ENCODE data around the gene AKR1E2.

The AKR1E2 gene

GRCh38 chr10:4831091-4831490, 5.1 kb downstream of the AKR1E2 start:
- Histone ChIP-seq H3K4me3 (ENCODE audit: low read length, poor library complexity, severe bottlenecking) (no peak overlapping the region), H3K4me2 (ENCODE audit: low read depth, low read length, poor library complexity, severe bottlenecking) (no peak overlapping the region), H3K9me3 (ENCODE audit: insufficient read depth, low read depth, low read length) (no peaks in the 10 kb centered on the region), H3K36me3 (ENCODE audit: insufficient read depth, low read length) (no peaks in the 10 kb centered on the region), H3K27me3 (ENCODE audit: insufficient read depth, low read length, poor library complexity, severe bottlenecking) (no peaks in the 10 kb centered on the region), H3K9me2 (replicated peaks; ENCODE audit: low read depth, low read length) (no peaks in the 10 kb centered on the region), H3K9ac (ENCODE audit: low read depth, low read length, poor library complexity, severe bottlenecking) (no peak overlapping the region), H4K20me1 (ENCODE audit: insufficient read depth, low read length, poor library complexity, severe bottlenecking) (no peaks in the 10 kb centered on the region), H2AFZ (ENCODE audit: low read length) (no peak overlapping the region), H3K4me1 (ENCODE audit: insufficient read depth, low read length, poor library complexity, severe bottlenecking) (peaks cover 9% of the 10 kb centered on the region), H3K79me2 (ENCODE audit: insufficient read depth, low read length) (no peaks in the 10 kb centered on the region), H3F3A (ENCODE audit: low read depth) (no peaks in the 10 kb centered on the region)
- no peak for TF ChIP-seq EZH2phosphoT487 (IDR thresholded peaks at IDR 0.05; ENCODE audit: borderline replicate concordance)

GRCh38 chr10:4833286-4833685, 7.3 kb downstream of the AKR1E2 start:
- Histone ChIP-seq H3K9me2 (replicated peaks; ENCODE audit: low read depth, low read length) (no peaks in the 10 kb centered on the region), H3K9ac (ENCODE audit: low read depth, low read length, poor library complexity, severe bottlenecking) (no peak overlapping the region), H3F3A (ENCODE audit: low read depth) (no peaks in the 10 kb centered on the region), H3K4me3 (ENCODE audit: low read length, poor library complexity, severe bottlenecking) (no peak overlapping the region), H3K79me2 (ENCODE audit: insufficient read depth, low read length) (no peaks in the 10 kb centered on the region), H3K36me3 (ENCODE audit: insufficient read depth, low read length) (no peaks in the 10 kb centered on the region), H3K9me3 (ENCODE audit: insufficient read depth, low read depth, low read length) (no peaks in the 10 kb centered on the region), H4K20me1 (ENCODE audit: insufficient read depth, low read length, poor library complexity, severe bottlenecking) (no peaks in the 10 kb centered on the region), H2AFZ (ENCODE audit: low read length) (no peak overlapping the region), H3K4me2 (ENCODE audit: low read depth, low read length, poor library complexity, severe bottlenecking) (no peak overlapping the region), H3K27me3 (ENCODE audit: insufficient read depth, low read length, poor library complexity, severe bottlenecking) (no peaks in the 10 kb centered on the region), H3K4me1 (ENCODE audit: insufficient read depth, low read length, poor library complexity, severe bottlenecking) (peaks cover 9% of the 10 kb centered on the region)
- no peak for TF ChIP-seq EZH2phosphoT487 (IDR thresholded peaks at IDR 0.05; ENCODE audit: borderline replicate concordance)
- TF ChIP-seq CTCF (conservative IDR thresholded peaks at IDR 0.05; ENCODE audit: low read length): no peak

GRCh38 chr10:4834898-4835405, 8.9 kb downstream of the AKR1E2 start:
- Histone ChIP-seq H3K36me3 (ENCODE audit: insufficient read depth, low read length) (no peaks in the 10 kb centered on the region), H3K4me3 (ENCODE audit: low read length, poor library complexity, severe bottlenecking) (no peak overlapping the region), H3F3A (ENCODE audit: low read depth) (no peaks in the 10 kb centered on the region), H4K20me1 (ENCODE audit: insufficient read depth, low read length, poor library complexity, severe bottlenecking) (no peaks in the 10 kb centered on the region), H3K9me3 (ENCODE audit: insufficient read depth, low read depth, low read length) (no peaks in the 10 kb centered on the region), H3K4me2 (ENCODE audit: low read depth, low read length, poor library complexity, severe bottlenecking) (no peak overlapping the region), H3K4me1 (ENCODE audit: insufficient read depth, low read length, poor library complexity, severe bottlenecking) (peaks cover 9% of the 10 kb centered on the region), H3K9ac (ENCODE audit: low read depth, low read length, poor library complexity, severe bottlenecking) (no peak overlapping the region), H2AFZ (ENCODE audit: low read length) (no peak overlapping the region), H3K27me3 (ENCODE audit: insufficient read depth, low read length, poor library complexity, severe bottlenecking) (no peaks in the 10 kb centered on the region), H3K9me2 (replicated peaks; ENCODE audit: low read depth, low read length) (no peaks in the 10 kb centered on the region), H3K79me2 (ENCODE audit: insufficient read depth, low read length) (no peaks in the 10 kb centered on the region)
- TF ChIP-seq CTCF (conservative IDR thresholded peaks at IDR 0.05; ENCODE audit: low read length) (no peak), EZH2phosphoT487 (IDR thresholded peaks at IDR 0.05; ENCODE audit: borderline replicate concordance) (no peak)

- Histone ChIP-seq H3K4me1 (ENCODE audit: insufficient read depth, low read length, poor library complexity, severe bottlenecking) (peaks cover 9% of the 10 kb centered on the region), H3K9me2 (replicated peaks; ENCODE audit: low read depth, low read length) (no peaks in the 10 kb centered on the region), H3K4me3 (ENCODE audit: low read length, poor library complexity, severe bottlenecking) (no peak overlapping the region), H3K79me2 (ENCODE audit: insufficient read depth, low read length) (no peaks in the 10 kb centered on the region), H3K9me3 (ENCODE audit: insufficient read depth, low read depth, low read length) (no peaks in the 10 kb centered on the region), H4K20me1 (ENCODE audit: insufficient read depth, low read length, poor library complexity, severe bottlenecking) (no peaks in the 10 kb centered on the region), H2AFZ (ENCODE audit: low read length) (no peak overlapping the region; the same call in 1 of the 2 replicates), H3K9ac (ENCODE audit: low read depth, low read length, poor library complexity, severe bottlenecking) (no peak overlapping the region), H3K27me3 (ENCODE audit: insufficient read depth, low read length, poor library complexity, severe bottlenecking) (no peaks in the 10 kb centered on the region), H3F3A (ENCODE audit: low read depth) (no peaks in the 10 kb centered on the region), H3K4me2 (ENCODE audit: low read depth, low read length, poor library complexity, severe bottlenecking) (no peak overlapping the region), H3K36me3 (ENCODE audit: insufficient read depth, low read length) (no peaks in the 10 kb centered on the region)
- TF ChIP-seq CTCF (conservative IDR thresholded peaks at IDR 0.05; ENCODE audit: low read length) (no peak), EZH2phosphoT487 (IDR thresholded peaks at IDR 0.05; ENCODE audit: borderline replicate concordance) (no peak)
Observed at GRCh38 chr10:4835494-4835918, 9.5 kb downstream of the AKR1E2 start.
